GM12892 (cell line): ENCODE results near the gene SYNDIG1L.

ENCODE experiments used
- POLR2AphosphoS5 ChIP-seq: IDR thresholded peaks from 2 replicates; pipeline ENCODE4 v1.6.1; 2011; ENCODE audit warnings: low read depth, low read length, control low read depth
- TAF1 ChIP-seq: IDR thresholded peaks from 2 replicates; pipeline ENCODE4 v1.6.1; 2011; ENCODE audit warnings: low read depth, mild to moderate bottlenecking, control low read depth, low read length, borderline replicate concordance

GRCh38 chr14:74474376-74474775 lies 48.4 kb upstream of the SYNDIG1L start:
- TF ChIP-seq POLR2AphosphoS5 (no peak), TAF1 (no peak)
